IPS DF 6.9 (cell line): ENCODE measurements around the gene MT2A.

Experiments
- DNase-seq: peaks from one replicate; pipeline ENCODE4 v3.0.0-alpha.2; 2013; ENCODE audit warnings: low read depth, low spot score
- H3K27ac ChIP-seq: one replicate; pipeline ENCODE4 v1.5.1; 2013; ENCODE audit warnings: low read length, control low read depth
- H3K27me3 ChIP-seq: 2 replicates; pipeline ENCODE4 v1.6.1; 2013; ENCODE audit warnings: mild to moderate bottlenecking, low read length; ENCODE audit not compliant: control insufficient read depth, insufficient read depth
- H3K36me3 ChIP-seq: 2 replicates; pipeline ENCODE4 v1.6.1; 2013; ENCODE audit warnings: low read length; ENCODE audit not compliant: control insufficient read depth, insufficient read depth
- H3K4me1 ChIP-seq: 2 replicates; pipeline ENCODE4 v1.6.1; 2013; ENCODE audit warnings: low read length; ENCODE audit not compliant: control insufficient read depth, insufficient read depth
- H3K4me3 ChIP-seq: 2 replicates; pipeline ENCODE4 v1.5.1; 2013; ENCODE audit warnings: mild to moderate bottlenecking, low read length
- H3K9me3 ChIP-seq: 2 replicates; pipeline ENCODE4 v1.6.1; 2013; ENCODE audit warnings: low read length, inconsistent platforms; ENCODE audit not compliant: control insufficient read depth, insufficient read depth
- WGBS: extraction: QIAGEN DNeasy Blood & Tissue Kit; methylation state at CpG from one replicate; pipeline ENCODE4 v1.1.7; 2013; ENCODE audit warnings: mixed read lengths, missing lambda C conversion rate; ENCODE audit not compliant: insufficient read length, insufficient coverage; 5-methylcytosine and 5-hydroxymethylcytosine counted together

MT2A gene

DNA sequence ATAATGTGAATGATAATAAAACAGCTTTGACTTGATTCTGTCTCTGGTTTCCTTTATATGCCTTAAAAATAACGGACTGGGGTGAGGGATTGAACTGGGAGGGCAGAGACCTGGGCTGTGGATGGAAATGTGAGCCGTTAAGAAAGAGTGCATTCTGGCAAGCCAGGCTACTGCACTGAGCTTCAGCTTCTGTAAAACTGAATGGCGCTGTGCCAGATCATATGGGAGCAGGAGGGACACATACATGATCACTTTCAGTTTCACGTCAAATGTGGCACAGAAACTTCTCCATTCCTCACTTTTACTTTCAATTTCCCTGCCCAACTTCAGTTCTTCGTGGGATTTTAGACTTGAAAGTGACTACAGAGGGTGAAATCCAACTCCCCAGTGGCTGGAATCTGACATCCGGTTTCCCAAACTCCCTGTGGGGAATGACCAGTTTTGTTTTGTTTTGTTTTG, 1.1 kb downstream of the MT2A start:
- no peak overlapping the region for H3K27ac ChIP-seq
- no peaks in the 10 kb centered on the region for H3K9me3 ChIP-seq
- H3K4me3 ChIP-seq: no peak overlapping the region
- H3K36me3 ChIP-seq: no peaks in the 10 kb centered on the region
- peaks cover 30% of the 10 kb centered on the region for H3K27me3 ChIP-seq
- no peak for DNase-seq
- H3K4me1 ChIP-seq: 0 out of 2 replicates have a peak, but pooled peaks cover 2% of the 10 kb centered on the region
- WGBS: no CpG with 5 or more reads among the region's 6 CpGs

GRCh38 chr16:56610017-56610608, 1.7 kb downstream of the MT2A start:
- 0 out of 2 replicates have a peak, but pooled peaks cover 2% of the 10 kb centered on the region for H3K4me1 ChIP-seq
- H3K27ac ChIP-seq: no peak overlapping the region
- H3K9me3 ChIP-seq: no peaks in the 10 kb centered on the region
- no peak for DNase-seq
- H3K36me3 ChIP-seq: no peaks in the 10 kb centered on the region
- no CpG with 5 or more reads among the region's 10 CpGs for WGBS
- peaks cover 30% of the 10 kb centered on the region for H3K27me3 ChIP-seq
- H3K4me3 ChIP-seq: no peak overlapping the region

GRCh38 chr16:56610609-56611111, 2.3 kb downstream of the MT2A start:
- Histone ChIP-seq H3K27me3 (peaks cover 32% of the 10 kb centered on the region), H3K4me3 (no peak overlapping the region), H3K27ac (no peak overlapping the region), H3K36me3 (no peaks in the 10 kb centered on the region), H3K4me1 (0 out of 2 replicates have a peak, but pooled peaks cover 2% of the 10 kb centered on the region), H3K9me3 (no peaks in the 10 kb centered on the region)
- WGBS: no CpG with 5 or more reads among the region's 2 CpGs
- no peak for DNase-seq

DNA sequence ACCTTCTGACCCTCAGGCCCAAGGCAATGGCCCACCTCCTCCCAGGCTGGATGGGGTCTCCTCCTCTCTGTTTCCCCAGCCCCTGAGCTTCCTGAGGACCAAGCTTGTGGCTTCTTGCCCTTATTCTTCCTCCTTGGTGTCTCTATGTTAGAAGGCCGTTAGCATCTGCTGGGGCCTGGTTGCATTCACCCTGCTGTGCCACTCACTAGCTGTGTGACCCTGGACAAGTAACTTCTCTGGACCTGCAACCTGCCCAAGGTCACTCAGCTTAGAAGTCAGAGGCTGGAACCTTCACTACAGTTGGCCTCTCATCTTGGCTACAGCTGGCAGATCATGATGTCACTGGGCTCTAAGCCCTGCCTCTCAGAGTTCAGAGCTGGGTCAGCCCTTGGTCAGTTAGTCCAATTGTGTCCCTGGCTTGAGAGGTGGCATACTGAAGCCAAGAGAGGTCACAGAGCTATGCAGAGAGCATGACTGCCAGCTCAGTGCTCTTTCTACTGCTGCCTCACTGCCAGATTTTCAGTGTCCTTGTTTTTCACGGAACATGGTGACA, 3.0 kb downstream of the MT2A start:
- Histone ChIP-seq H3K27ac (no peak overlapping the region), H3K9me3 (no peaks in the 10 kb centered on the region), H3K4me3 (no peak overlapping the region), H3K4me1 (0 out of 2 replicates have a peak, but pooled peaks cover 2% of the 10 kb centered on the region), H3K36me3 (no peaks in the 10 kb centered on the region), H3K27me3 (peaks cover 37% of the 10 kb centered on the region)
- WGBS: no CpG with 5 or more reads among the region's 2 CpGs
- no peak for DNase-seq

DNA sequence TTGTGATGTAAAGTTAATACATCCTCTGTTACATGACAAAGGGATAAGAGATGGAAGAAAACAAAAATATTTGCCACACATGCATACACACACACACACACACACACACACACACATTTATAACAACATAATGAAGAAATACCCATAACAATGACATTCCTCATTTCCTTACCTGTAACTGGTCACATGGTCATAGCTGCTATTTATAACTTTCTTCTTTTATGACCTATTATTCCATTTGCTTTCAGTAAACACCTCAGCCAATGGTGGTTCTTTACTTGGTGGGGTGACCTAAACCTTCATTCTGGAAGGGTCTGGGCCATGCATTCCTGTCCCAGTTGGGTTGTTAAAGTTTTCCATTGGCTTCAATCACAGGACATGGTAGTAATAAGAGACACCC, 5.3 kb downstream of the MT2A start:
- H3K27me3 ChIP-seq: peaks cover 51% of the 10 kb centered on the region
- H3K9me3 ChIP-seq: no peaks in the 10 kb centered on the region
- DNase-seq: no peak
- H3K27ac ChIP-seq: no peak overlapping the region
- H3K4me3 ChIP-seq: no peak overlapping the region
- no peaks in the 10 kb centered on the region for H3K36me3 ChIP-seq
- peaks cover 3% of the 10 kb centered on the region; the same call in 1 of the 2 replicates for H3K4me1 ChIP-seq

DNA sequence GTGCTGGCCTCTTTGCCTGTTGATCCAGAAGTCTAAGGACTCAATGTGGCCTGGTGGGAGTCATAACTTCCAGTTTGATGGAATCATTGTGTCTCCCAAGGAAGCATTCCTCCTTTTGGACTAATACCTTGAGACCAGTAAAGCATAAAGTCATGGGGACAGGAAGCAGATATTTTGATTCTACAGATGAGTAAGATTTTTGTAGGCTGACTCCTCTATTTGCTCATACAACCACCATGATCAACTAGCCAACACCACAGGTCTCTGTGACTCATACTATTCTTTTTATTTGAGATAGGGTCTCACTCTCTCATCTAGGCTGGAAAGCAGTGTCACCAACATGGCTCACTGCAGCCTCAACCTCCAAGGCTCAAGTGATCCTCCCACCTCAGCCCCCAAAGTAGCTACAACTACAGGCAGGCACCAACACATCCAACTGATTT, 6.2 kb downstream of the MT2A start:
- no peak overlapping the region for H3K4me3 ChIP-seq
- DNase-seq: no peak
- peaks cover 50% of the 10 kb centered on the region for H3K27me3 ChIP-seq
- no peaks in the 10 kb centered on the region for H3K36me3 ChIP-seq
- no peaks in the 10 kb centered on the region for H3K9me3 ChIP-seq
- H3K27ac ChIP-seq: no peak overlapping the region
- H3K4me1 ChIP-seq: peaks cover 3% of the 10 kb centered on the region; the same call in 1 of the 2 replicates

DNA sequence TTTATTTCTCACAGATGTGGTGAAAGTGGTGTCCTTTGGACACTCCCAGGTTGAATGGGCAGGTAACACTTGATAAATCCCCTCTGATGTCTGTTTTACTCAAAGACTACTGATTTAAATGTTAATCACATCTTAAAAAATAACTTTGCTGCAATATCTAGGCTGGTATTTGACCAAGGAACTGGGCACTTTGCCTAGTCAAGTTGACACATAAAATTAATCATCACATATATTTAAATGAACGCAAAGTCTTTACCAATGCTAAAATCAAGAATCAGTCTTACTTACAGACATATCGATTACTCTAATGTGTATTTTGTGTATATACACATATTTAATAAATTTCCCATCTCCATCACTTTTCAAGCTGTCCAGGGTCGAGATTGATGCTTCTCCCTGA, 7.0 kb downstream of the MT2A start:
- H3K36me3 ChIP-seq: no peaks in the 10 kb centered on the region
- H3K27me3 ChIP-seq: peaks cover 50% of the 10 kb centered on the region
- H3K9me3 ChIP-seq: no peaks in the 10 kb centered on the region
- no peak overlapping the region for H3K4me3 ChIP-seq
- no CpG with 5 or more reads among the region's 3 CpGs for WGBS
- no peak overlapping the region for H3K27ac ChIP-seq
- DNase-seq: no peak
- peaks cover 3% of the 10 kb centered on the region; the same call in 1 of the 2 replicates for H3K4me1 ChIP-seq

- no CpG with 5 or more reads among the region's 23 CpGs for WGBS
- no peaks in the 10 kb centered on the region for H3K36me3 ChIP-seq
- peak overlapping the region; percentile 25 for H3K4me3 ChIP-seq
- H3K9me3 ChIP-seq: no peaks in the 10 kb centered on the region
- no peak overlapping the region for H3K27ac ChIP-seq
- H3K27me3 ChIP-seq: peaks cover 48% of the 10 kb centered on the region
- peaks cover 3% of the 10 kb centered on the region; the same call in 1 of the 2 replicates for H3K4me1 ChIP-seq
- DNase-seq: no peak
Observed at GRCh38 chr16:56616608-56617211, 8.3 kb downstream of the MT2A start.

DNA sequence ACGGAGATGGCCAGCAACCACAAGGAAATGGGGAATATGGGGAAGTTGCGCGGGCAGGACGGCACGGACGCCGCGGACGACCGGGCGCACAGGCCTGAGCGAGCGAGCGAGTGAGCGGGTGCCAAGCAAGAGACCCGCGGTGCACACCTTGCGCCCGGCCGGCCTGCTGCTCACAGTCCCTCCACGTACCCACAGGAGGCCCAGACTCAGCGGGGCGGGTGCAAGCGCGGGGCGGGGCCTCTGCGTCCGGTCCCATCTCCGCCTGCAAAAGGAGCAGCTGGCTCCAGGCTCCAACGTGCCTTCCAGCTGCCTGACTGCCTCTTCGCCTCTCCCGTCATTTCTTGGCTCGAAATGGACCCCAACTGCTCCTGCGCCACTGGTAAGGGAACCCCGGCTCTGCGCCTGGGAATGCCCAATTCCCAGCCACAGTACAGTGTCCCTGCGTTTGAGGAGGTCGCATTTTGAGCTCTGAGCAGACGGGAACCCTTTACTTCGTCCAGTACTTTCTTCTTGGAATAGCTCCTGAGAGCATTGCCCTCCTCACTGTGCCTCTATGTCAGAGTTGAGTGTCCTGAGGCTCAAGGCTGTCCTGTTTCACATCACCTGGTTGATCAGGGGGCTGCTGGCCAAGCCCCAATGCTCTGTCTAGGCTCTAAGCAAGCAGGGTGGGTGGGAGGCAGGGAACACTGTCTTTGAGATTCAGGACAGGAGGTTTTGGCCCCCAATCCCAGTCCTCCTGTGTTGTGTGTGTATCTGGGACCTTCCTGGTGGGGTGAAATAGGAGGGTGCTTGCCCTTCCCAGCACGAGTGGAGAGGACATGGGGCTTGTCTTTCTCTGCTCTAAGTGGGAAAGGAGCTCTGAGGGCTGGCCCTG, 9.1 kb downstream of the MT2A start:
- H3K4me1 ChIP-seq: peaks cover 3% of the 10 kb centered on the region; the same call in 1 of the 2 replicates
- no peaks in the 10 kb centered on the region for H3K9me3 ChIP-seq
- DNase-seq: no peak
- no CpG with 5 or more reads among the region's 41 CpGs for WGBS
- H3K36me3 ChIP-seq: no peaks in the 10 kb centered on the region
- H3K27ac ChIP-seq: no peak overlapping the region
- peak overlapping the region; percentile 25 for H3K4me3 ChIP-seq
- peaks cover 48% of the 10 kb centered on the region for H3K27me3 ChIP-seq

DNA sequence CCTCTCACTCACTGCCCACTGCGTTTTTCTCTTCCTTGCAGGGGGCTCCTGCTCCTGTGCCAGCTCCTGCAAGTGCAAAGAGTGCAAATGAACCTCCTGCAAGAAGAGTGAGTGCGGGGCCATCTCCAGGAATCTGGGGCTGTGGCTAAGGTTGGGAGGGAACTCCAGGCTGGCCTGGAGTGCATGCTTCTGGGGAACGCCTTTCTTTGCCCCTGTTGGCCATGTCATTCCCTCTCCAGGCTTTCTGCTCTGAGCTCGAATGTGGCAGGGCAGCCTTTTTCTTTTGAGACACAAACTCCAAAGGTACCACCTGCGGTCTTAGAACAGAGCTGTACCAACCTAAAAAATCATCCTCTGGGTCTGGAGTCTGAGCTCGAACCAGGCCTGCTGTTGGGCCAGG, 9.8 kb downstream of the MT2A start:
- Histone ChIP-seq H3K27ac (no peak overlapping the region), H3K4me3 (no peak overlapping the region), H3K9me3 (no peaks in the 10 kb centered on the region), H3K36me3 (no peaks in the 10 kb centered on the region), H3K4me1 (peaks cover 3% of the 10 kb centered on the region; the same call in 1 of the 2 replicates), H3K27me3 (peaks cover 51% of the 10 kb centered on the region)
- no CpG with 5 or more reads among the region's 6 CpGs for WGBS
- no peak for DNase-seq
